HG02852 (cell line): ENCODE results near the gene DHCR7.

ENCODE experiments used
- ATAC-seq: cut with Tn5 transposase; IDR thresholded peaks from one replicate; pipeline ENCODE4 v1.9.1; 2021; ENCODE audit warnings: mild to moderate bottlenecking, moderate library complexity; ENCODE audit not compliant: unreplicated experiment

Gene DHCR7

GRCh38 chr11:71421392-71421950 lies 26.7 kb downstream of the DHCR7 start:
- no peak for ATAC-seq

GRCh38 chr11:71420455-71421241 lies 27.5 kb downstream of the DHCR7 start:
- no peak for ATAC-seq

GRCh38 chr11:71418643-71419042 lies 29.6 kb downstream of the DHCR7 start:
- peak; percentile 86 for ATAC-seq

GRCh38 chr11:71414645-71415044 lies 33.5 kb downstream of the DHCR7 start:
- no peak for ATAC-seq

- no peak for ATAC-seq
Observed at GRCh38 chr11:71410363-71410966, 37.7 kb downstream of the DHCR7 start.

GRCh38 chr11:71408826-71409225 lies 39.4 kb downstream of the DHCR7 start:
- no peak for ATAC-seq

- no peak for ATAC-seq
Observed at GRCh38 chr11:71407356-71407755, 40.8 kb downstream of the DHCR7 start.

GRCh38 chr11:71406681-71407080 lies 41.5 kb downstream of the DHCR7 start:
- no peak for ATAC-seq

GRCh38 chr11:71404209-71404608 lies 44.0 kb downstream of the DHCR7 start:
- no peak for ATAC-seq

GRCh38 chr11:71402878-71403277 lies 45.3 kb downstream of the DHCR7 start:
- ATAC-seq: no peak

GRCh38 chr11:71400216-71400615 lies 48.0 kb downstream of the DHCR7 start:
- no peak for ATAC-seq

- ATAC-seq: no peak
Observed at GRCh38 chr11:71399341-71399740, 48.9 kb downstream of the DHCR7 start.

GRCh38 chr11:71397961-71398360 lies 50.2 kb downstream of the DHCR7 start:
- no peak for ATAC-seq

GRCh38 chr11:71397331-71397860 lies 50.8 kb downstream of the DHCR7 start:
- no peak for ATAC-seq

- no peak for ATAC-seq
Observed at GRCh38 chr11:71396548-71397123, 51.6 kb downstream of the DHCR7 start.

- no peak for ATAC-seq
Observed at GRCh38 chr11:71395774-71396173, 52.4 kb downstream of the DHCR7 start.

- no peak for ATAC-seq
Observed at GRCh38 chr11:71395263-71395560, 53.0 kb downstream of the DHCR7 start.

- ATAC-seq: no peak
Observed at GRCh38 chr11:71393283-71393682, 54.9 kb downstream of the DHCR7 start.

GRCh38 chr11:71391796-71392195 lies 56.4 kb downstream of the DHCR7 start:
- no peak for ATAC-seq

- ATAC-seq: no peak
Observed at GRCh38 chr11:71391352-71391751, 56.8 kb downstream of the DHCR7 start.

GRCh38 chr11:71388637-71389235 lies 59.5 kb downstream of the DHCR7 start:
- ATAC-seq: no peak
